MCF 10A (cell line): ENCODE data around the gene MEF2D. TPM values are rescaled to one million over a fixed set of nuclear protein-coding genes. Genes with fewer than 3 reads are reported as not detected.

Experiments
- BruUV-seq: library from RNA; stranded (reverse); fragments of 400-500 nt; replicated peaks from 2 replicates; lab custom pipeline; 2021; lab: Mats Ljungman, UMichigan
- CTCF ChIA-PET: fragments of 300-600 bp; sonication (Branson Sonifier 250); formaldehyde crosslinking; extraction: SDS; loops from one replicate; lab custom pipeline; 2021; ENCODE audit warnings: antibody characterized with exemption, inconsistent platforms; lab: Yijun Ruan, JAX
- POLR2A ChIA-PET: fragments of 300-600, 350-650 bp; sonication (Branson Sonifier 250); formaldehyde crosslinking; extraction: SDS; loops from one replicate; lab custom pipeline; 2020; ENCODE audit warnings: antibody characterized with exemption, inconsistent platforms; lab: Yijun Ruan, JAX
- DNase-seq: peaks from one replicate; pipeline ENCODE4 v3.0.0-alpha.2; 2018; ENCODE audit not compliant: unreplicated experiment
- H3K27ac Mint-ChIP-seq: one replicate; pipeline ENCODE4 v1.8.0; 2022; ENCODE audit warnings: mild to moderate bottlenecking, low read depth, mixed read lengths; ENCODE audit not compliant: unreplicated experiment
- H3K27me3 Mint-ChIP-seq: one replicate; pipeline ENCODE4 v1.8.0; 2022; ENCODE audit warnings: mixed read lengths; ENCODE audit not compliant: insufficient read depth, unreplicated experiment
- H3K36me3 Mint-ChIP-seq: one replicate; pipeline ENCODE4 v1.8.0; 2022; ENCODE audit warnings: mild to moderate bottlenecking, moderate library complexity, mixed read lengths; ENCODE audit not compliant: insufficient read depth, unreplicated experiment
- H3K4me1 Mint-ChIP-seq: one replicate; pipeline ENCODE4 v1.8.0; 2022; ENCODE audit warnings: mixed read lengths; ENCODE audit not compliant: insufficient read depth, unreplicated experiment
- H3K4me3 Mint-ChIP-seq: one replicate; pipeline ENCODE4 v1.8.0; 2022; ENCODE audit warnings: mild to moderate bottlenecking, moderate library complexity, mixed read lengths; ENCODE audit not compliant: unreplicated experiment
- H3K9me3 Mint-ChIP-seq: one replicate; pipeline ENCODE4 v1.8.0; 2022; ENCODE audit warnings: mixed read lengths; ENCODE audit not compliant: unreplicated experiment
- CTCF ChIP-seq: fragments of 200-600 bp; IDR thresholded peaks from one replicate; pipeline ENCODE4 v1.8.0; 2022; ENCODE audit warnings: antibody characterized with exemption, mild to moderate bottlenecking; ENCODE audit not compliant: unreplicated experiment
- intact Hi-C: fragments of 100-400 bp; cut with micrococcal nuclease; formaldehyde crosslinking; loops from 2 replicates; pipeline ENCODE4 v1.14.1; 2022
- total RNA-seq: library from RNA; stranded (reverse); gene quantifications from 2 replicates; pipeline ENCODE4 v1.2.3, GENCODE V29; 2022

The MEF2D gene
- total RNA-seq, 1 experiment from 2014 or later, result 113 TPM

- POLR2A ChIA-PET, result interaction anchor here (0.5 to 11.2 kb wide), 20 partner anchors 7 to 263 kb away, joined by 3 to 549 read pairs (median 4); partner anchors contain the start of genes GPATCH4, HDGF, IQGAP3 and NAXE
- H3K4me3 Mint-ChIP-seq, result peak overlapping the region; percentile 62
Observed at GRCh38 chr1:156504438-156504813, 3.9 kb upstream of the MEF2D start.

GRCh38 chr1:156503698-156504437, 3.3 kb upstream of the MEF2D start:
- peak overlapping the region; percentile 85 for H3K4me3 Mint-ChIP-seq
- H3K27me3 Mint-ChIP-seq, result no peaks in the 10 kb centered on the region
- H3K9me3 Mint-ChIP-seq, result no peaks in the 10 kb centered on the region
- ChIA-PET POLR2A (interaction anchor here (0.6 to 11.2 kb wide), 19 partner anchors 8 to 545 kb away, joined by 3 to 549 read pairs (median 5); partner anchors contain the start of genes GPATCH4, HDGF, IQGAP3 and NAXE), CTCF (interaction anchor here (0.7 to 5.9 kb wide), 11 partner anchors 14 to 286 kb away, joined by 3 to 79 read pairs (median 5); no protein-coding TSS in a partner anchor)
- peaks cover 44% of the 10 kb centered on the region for H3K4me1 Mint-ChIP-seq
- DNase-seq, result peak; percentile 21
- peaks cover 7% of the 10 kb centered on the region for H3K36me3 Mint-ChIP-seq
- BruUV-seq, result no TSS peak
- intact Hi-C loops, result loop anchor here (10.0 kb wide), 2 partner anchors 101 to 241 kb away; partner anchors contain the start of genes GPATCH4 and MRPL24
- TF ChIP-seq CTCF, result no peak
- H3K27ac Mint-ChIP-seq, result peak overlapping the region; percentile 97

More at GRCh38 chr1:156504438-156504813, 3.9 kb upstream of the MEF2D start:
- CTCF ChIA-PET, result interaction anchor here (0.6 to 5.9 kb wide), 14 partner anchors 13 to 286 kb away, joined by 3 to 79 read pairs (median 4); no protein-coding TSS in a partner anchor
- Mint-ChIP-seq H3K27ac (peak overlapping the region; percentile 97), H3K27me3 (no peaks in the 10 kb centered on the region), H3K9me3 (no peaks in the 10 kb centered on the region), H3K4me1 (peaks cover 49% of the 10 kb centered on the region), H3K36me3 (peaks cover 7% of the 10 kb centered on the region)
- no TSS peak for BruUV-seq
- no peak for TF ChIP-seq CTCF
- DNase-seq, result peak; percentile 37
- intact Hi-C loops, result loop anchor here (10.0 kb wide), 2 partner anchors 100 to 240 kb away; partner anchors contain the start of genes GPATCH4 and MRPL24

- intact Hi-C loops, result loop anchor here (10.0 kb wide), 2 partner anchors 102 to 242 kb away; partner anchors contain the start of genes GPATCH4 and MRPL24
- Mint-ChIP-seq H3K4me3 (peak overlapping the region; percentile 85), H3K27ac (peak overlapping the region; percentile 97), H3K27me3 (no peaks in the 10 kb centered on the region), H3K4me1 (peaks cover 47% of the 10 kb centered on the region), H3K36me3 (peaks cover 7% of the 10 kb centered on the region), H3K9me3 (no peaks in the 10 kb centered on the region)
- ChIA-PET POLR2A (interaction anchor here (0.6 to 11.2 kb wide), 19 partner anchors 9 to 545 kb away, joined by 3 to 549 read pairs (median 5); partner anchors contain the start of genes GPATCH4, HDGF, IQGAP3 and ISG20L2), CTCF (interaction anchor here (0.6 to 5.9 kb wide), 15 partner anchors 12 to 383 kb away, joined by 3 to 79 read pairs (median 4); no protein-coding TSS in a partner anchor)
- BruUV-seq, result TSS peak; percentile 31
- DNase-seq, result peak; percentile 98
- no peak for TF ChIP-seq CTCF
Observed at GRCh38 chr1:156502894-156503697, 2.5 kb upstream of the MEF2D start.
